GM21526 (cell line): ENCODE data around the gene TCAIM.

Source experiments
- ATAC-seq: cut with Tn5 transposase; IDR thresholded peaks from one replicate; pipeline ENCODE4 v1.9.1; 2021; ENCODE audit warnings: moderate library complexity; ENCODE audit not compliant: unreplicated experiment, low FRiP score

The TCAIM gene, protein sequence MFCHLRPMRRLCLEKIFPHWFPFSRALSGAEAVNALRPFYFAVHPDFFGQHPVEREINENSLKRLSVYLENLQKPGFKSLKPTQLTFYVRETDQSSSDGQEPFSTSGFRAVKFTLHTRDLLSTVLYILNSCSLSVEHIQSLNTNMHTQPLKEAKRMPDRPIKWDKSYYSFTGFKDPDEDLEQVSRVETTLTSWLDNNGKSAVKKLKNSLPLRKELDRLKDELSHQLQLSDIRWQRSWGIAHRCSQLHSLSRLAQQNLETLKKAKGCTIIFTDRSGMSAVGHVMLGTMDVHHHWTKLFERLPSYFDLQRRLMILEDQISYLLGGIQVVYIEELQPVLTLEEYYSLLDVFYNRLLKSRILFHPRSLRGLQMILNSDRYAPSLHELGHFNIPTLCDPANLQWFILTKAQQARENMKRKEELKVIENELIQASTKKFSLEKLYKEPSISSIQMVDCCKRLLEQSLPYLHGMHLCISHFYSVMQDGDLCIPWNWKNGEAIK

DNA sequence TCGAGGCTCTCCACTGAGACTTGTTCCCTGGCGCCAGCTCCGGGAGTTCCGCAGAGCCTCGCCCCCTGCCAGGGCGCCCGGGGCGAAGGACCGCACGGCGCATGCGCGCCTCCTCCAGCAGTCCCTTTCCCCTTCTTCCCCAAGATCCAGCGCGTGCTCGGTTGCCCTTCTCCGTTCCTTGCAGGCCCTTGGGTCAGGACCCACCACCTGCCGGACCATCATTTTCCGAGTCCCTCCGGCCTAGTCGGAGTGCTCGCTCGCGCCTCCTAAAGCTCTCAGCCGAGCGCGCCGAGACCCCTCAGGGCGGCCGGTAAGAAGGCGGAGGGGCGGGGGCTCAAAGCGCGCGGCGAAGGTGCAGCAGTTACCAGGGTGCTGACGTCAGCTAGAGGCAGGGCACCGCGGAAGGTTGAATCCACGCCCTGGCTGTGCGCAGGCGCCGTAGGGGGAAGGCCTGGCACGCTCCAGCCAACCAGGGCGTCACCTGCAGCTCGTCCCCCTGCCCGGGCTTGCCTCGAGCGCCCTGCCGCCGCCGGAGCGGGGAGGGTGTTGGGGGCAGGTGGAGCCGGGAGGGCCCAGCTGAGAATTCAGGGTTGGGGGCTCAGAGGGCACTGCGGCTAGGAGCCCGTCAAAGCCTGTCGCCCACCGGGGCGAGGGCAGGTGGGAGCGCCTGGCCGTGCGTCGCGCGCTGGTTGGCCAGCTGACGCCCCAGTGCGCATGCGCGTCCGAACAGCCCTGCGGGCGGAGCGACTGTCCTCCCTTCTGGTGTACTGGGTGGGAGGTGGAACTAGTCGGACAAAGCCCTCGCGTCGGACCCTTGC, at the start of gene TCAIM:
Gene TCAIM, plus strand, starts transcription at position 757 of the 818 bp plus-strand sequence. CDS start 16,017 bp downstream, outside the sequence.
- ATAC-seq: peak; percentile 85

DNA sequence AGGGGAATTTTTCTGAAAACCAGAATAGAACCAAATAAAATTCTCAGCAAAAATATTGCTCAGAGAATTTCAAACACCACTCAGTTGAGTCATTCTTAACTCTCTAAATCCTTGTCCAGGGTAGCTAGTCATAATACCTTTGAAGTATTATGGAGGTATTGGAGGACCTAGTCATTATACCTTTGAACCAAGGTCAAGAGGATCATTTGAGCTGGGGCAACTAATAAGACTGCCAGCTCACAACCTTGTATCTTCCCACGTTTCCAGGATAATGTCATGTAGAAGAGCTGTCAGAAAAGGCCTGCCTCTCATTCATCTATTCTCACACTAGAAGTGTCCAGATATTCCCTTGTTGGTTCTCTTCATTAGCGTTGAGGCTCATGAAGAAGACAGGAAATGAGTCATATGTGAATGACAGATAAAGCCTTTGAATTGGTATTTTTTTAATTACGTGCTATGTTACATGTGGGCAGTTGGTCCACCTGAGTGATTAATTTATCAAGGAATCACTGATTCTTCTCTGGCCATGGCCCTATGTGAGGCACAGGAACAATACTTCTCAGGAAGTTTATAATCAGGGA, 48.6 kb upstream of the TCAIM start:
- no peak for ATAC-seq

DNA sequence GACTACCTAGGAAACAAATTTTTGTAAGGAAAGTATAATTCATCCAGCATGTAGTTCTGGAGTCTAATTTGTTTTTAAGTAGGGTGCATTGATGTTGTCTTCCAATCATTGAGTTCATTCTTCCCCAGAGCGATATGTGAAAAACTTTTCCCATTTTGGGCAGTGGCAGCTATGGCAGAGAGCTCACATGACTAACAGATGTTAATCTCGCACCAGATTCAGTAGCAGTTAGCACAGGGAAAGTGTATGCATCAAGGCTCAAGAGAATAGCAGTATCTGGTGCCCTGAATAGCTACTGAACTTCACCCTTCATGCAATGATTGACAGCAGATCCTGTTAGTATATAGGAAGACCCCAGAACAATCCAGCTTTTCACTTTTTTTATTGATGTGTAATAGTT, 46.3 kb upstream of the TCAIM start:
- no peak for ATAC-seq

DNA sequence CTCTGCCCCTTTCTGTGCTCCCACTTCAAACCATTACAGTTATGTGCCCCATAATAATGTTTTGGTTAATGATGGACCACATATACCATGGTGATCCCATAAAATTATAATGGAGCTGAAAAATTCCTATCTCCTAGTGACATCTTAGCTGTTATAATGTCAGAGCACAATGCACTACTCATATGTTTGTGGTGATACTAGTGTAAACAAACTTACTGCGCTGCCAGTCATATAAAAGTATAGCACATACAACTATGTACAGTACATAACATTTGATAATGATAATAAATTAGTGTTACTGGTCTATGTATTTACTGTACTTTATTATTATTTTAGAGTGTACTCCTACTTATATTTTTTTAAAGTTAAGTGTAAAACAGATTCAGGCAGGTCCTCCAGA, 45.6 kb upstream of the TCAIM start:
- ATAC-seq: no peak

DNA sequence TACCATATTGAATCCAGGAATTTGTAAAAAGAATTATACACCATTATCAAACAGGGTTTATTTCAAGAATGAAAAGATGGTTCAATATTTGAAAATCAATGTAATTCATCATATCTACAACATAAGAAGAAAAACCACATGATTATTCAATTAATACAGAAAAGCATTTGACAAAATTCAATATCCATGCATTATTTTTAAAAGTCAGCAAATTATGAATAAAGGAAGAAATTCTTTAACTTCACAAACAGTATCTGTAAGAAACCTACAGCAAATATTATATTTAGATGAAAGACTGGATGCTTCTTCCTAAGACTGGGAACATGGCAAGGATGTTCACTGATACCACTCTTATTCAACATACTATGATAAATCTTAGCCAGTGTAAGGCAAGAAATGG, 41.3 kb upstream of the TCAIM start:
- no peak for ATAC-seq

DNA sequence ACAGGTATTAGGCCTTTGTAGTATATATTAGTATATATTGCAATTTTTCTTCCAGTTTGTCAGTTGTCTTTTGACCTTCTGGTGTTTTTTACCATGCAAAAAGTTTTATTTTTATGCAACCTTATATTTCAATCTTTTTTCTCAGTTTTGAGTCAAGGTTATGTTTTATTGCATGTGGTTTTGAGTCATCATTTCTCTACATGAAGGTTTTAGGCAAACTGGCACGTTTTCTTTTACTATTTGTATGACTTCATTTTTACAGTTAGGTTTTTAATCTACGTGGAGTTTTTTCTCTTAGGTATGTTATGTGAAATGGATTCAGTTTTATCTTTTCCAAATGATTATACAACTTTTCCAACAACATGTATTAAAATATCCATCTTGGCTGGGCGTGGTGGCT, 36.8 kb upstream of the TCAIM start:
- ATAC-seq: no peak

DNA sequence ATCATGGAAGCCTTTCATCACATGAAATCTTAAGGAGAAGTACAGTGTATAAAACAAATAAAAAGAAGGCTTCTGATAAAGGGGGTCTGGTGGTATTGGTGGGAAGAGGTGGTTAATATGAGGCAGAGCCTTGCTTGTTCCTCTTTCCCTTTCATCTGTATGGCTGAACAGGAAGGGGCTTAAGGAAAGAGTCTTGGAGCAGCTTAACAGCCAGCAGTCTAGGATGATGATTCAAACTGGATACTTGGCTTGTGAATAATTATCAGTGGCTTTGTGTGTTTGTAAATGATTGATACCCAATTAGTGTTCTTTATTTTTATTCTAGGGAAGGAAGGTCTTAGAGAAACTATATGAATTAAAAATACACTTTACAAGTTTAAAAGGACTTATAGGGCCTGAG, 29.1 kb upstream of the TCAIM start:
- ATAC-seq: no peak

DNA sequence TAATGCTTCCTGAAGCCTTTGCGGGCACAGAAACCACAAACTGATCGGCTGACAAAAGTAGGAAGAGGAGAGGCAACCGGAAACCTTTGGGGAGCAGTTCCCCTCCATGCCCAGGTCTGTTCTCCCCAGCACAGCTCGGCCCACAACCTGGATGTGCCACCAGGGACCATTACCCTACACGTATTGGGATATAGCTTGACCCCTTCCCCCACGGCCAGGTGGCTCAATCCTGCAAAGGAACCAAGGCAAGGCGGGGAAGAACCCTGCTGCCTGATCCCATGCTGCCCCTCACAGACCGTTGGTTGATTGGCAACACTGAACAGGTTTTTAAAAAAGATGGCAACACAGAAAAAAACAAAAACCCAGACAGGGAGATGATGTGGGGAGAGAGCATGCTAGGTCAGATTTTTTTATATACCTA, 19.7 kb upstream of the TCAIM start:
- ATAC-seq: no peak

DNA sequence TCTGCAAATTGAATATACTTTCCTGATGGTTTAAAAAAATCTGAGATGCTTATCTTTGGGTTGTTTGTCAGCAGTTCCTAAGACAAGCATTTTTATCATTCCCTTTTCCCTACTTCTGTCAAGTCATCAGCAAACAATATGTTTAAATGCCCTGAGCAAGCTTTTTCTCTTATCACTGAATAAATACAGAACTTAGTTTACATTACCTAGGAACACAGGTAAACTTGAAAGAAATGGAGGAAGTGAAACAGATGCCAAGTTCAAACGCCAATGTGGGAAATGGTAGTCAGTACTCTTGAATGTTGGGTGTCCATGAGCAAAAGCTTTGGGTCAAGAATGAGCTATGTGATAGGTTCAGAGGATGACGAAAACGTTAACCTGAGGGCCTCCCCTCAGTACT, 17.2 kb upstream of the TCAIM start:
- ATAC-seq: no peak

DNA sequence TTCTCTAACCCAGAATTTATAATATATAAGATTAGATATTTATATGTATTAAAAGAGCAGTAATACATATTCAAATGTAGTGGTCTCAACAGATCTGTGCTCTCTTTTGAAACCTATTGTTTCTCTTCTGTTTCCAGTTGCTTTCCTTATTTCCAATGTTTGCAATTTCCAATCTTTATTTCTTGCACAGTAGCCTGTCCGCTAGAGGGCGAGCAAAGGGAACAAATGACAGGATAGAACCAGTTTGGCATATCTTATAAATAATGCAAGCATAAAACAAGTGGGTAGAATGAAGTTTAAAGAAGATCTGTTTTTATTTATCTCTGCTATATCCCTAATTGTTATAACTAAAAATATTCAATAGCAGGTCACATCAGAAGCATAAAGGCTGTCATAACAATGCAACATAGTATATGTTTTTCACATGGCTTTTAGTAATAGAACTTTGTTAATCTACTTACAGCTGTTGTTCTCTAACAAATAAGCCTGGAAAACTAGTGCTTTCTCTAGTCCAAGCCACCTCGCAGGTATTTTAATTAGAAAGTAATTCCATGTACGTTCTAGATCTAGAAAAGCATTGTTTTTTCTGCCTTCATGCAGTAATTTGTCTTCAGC, 15.1 kb upstream of the TCAIM start:
- no peak for ATAC-seq

DNA sequence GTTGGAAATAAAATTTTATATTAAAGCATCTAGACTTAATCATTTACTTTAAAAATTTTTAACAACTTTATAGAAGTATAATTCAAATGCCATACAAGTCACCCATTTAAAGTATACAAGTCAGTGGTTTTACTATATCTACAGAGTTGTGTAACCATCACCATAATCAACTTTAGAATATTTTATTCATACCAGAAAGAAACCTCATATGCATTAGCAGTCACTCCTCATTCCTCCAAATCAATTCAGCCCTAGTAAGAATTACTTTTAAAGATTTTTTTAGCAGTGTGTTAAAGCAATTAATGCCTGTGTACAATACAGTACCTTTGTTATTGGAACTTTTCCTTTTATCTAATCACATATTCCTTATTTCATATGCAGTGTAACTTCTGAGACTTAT, 14.0 kb upstream of the TCAIM start:
- no peak for ATAC-seq

DNA sequence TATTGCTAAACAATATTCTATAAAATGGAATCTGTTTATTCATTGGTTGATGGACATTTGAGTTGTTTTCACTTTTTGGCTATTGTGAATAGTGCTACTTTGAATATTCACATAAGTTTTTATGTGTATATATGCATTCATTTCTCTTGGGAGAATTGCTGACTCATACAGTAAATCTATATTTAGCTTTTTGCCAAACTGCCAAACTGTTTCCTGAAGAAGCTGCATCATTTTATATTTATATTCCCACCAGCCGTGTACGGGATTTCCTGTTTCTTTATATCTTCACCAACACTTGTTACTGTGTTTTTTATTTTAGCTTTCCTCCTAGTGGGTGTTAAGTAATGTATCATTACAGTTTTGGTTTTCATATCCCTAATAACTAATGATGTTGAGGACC, 12.5 kb upstream of the TCAIM start:
- no peak for ATAC-seq

DNA sequence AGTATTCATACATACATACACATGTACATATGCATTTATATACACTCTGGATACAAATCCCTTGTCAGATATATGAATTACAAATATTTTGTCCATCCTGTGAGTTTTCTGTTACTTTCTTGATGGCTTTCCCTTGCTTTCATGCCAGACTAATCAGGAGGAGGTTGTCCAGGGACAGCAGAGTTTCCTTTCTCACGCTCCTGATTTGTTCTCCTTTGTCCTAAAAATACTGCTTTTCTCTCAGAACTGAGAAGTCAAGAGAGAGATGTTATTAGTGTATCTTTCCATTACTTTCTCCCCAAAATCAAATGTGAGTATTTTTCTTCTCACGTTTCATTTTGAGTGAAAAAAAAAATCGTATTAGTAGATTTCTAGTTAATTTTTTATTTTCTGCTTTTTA, 12.1 kb upstream of the TCAIM start:
- ATAC-seq: no peak

DNA sequence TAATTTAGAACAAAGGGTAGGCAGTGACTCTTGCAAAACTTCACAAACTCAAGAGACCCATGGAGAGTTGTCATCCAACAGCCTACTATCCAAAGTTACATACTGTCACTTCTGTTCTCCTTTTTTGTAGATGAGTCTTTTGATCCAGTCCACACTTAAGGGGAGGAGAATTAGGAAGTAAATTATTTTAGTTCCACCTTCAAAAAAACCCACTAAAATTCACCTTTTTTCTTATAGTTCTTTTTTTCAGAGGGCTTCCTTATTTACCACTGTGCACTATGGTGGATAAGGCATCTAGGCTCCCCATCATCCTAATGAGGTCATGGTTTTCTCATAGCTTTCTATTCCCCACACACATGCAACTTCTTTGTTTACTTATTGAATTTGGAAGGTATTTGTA, 8.6 kb upstream of the TCAIM start:
- no peak for ATAC-seq

DNA sequence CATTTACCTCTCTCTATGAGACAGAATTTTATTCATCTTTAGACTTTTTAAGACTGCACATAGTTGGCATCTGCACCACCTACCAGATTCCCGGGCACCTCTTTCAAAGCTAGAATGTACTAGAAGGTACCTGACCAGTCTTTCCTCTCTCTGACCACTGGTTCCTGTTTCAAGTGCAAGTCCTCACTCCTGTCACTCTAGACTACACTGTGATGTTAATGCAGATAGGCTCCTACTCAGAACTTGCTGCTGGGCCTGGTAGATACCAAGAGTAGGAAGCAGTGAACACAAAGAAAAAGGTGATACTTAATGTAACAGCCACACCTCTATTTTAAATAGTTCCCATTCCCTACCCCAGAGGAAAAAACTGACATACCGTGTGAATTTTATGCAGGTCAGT, 8.1 kb upstream of the TCAIM start:
- ATAC-seq: no peak

DNA sequence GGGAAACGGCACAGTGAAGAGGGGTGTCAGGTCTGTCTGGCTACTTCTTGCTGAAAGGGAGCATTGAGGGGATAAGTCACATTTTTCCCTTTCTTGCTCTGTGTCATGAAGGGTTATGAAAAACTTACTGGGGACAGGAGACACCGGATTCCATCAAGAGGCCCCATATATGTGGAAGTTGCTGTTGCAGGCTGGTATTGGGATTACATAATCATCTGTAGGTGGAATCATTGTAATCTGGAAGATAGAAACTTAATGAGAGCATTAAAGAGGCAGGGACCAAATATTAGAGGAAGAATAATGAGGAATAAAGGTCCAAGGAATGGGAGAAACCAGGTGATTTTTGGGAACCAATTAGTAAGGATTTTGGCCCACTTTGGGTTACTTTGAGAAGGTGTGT, 4.2 kb upstream of the TCAIM start:
- no peak for ATAC-seq

DNA sequence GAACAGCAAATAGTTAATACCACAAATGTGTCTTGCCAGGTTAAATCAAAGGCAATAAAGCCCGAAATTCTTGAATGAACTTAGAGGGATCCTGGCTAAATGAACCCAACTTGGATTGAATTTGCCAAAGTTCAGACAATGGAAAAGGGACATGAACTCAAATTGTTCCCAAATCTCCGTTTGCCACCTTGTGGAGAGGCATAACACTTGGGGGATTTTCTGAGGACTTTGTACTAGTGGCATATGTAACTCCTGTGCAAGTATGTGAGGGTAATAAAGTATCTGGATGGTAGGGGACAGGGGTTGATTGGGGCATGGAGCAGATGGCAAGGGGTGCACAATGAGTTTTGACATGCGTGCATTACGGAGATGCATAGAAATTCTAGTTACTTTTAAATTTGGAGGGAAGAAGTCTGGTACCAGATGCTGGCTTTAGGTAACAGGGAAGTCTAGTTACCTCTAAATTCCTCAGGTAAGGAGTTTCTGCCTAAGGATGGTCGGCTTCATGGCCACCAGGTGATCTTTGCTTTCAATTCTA, 1.2 kb upstream of the TCAIM start:
- no peak for ATAC-seq

DNA sequence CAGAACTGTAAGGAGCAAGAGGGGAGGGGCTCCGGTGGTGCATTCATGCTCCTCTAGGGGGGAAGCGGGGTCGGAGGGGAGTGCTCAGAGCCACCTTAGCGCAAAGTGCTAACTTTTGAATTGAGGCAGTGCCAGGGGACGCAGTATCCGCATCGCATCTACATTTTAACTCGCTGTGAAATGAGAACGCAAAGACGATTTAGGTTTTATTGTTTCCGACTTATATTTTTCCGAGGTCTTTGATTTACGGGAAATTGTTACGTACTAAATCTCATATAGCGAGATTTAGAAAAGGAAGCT, 212 bp downstream of the TCAIM start:
- ATAC-seq: no peak

DNA sequence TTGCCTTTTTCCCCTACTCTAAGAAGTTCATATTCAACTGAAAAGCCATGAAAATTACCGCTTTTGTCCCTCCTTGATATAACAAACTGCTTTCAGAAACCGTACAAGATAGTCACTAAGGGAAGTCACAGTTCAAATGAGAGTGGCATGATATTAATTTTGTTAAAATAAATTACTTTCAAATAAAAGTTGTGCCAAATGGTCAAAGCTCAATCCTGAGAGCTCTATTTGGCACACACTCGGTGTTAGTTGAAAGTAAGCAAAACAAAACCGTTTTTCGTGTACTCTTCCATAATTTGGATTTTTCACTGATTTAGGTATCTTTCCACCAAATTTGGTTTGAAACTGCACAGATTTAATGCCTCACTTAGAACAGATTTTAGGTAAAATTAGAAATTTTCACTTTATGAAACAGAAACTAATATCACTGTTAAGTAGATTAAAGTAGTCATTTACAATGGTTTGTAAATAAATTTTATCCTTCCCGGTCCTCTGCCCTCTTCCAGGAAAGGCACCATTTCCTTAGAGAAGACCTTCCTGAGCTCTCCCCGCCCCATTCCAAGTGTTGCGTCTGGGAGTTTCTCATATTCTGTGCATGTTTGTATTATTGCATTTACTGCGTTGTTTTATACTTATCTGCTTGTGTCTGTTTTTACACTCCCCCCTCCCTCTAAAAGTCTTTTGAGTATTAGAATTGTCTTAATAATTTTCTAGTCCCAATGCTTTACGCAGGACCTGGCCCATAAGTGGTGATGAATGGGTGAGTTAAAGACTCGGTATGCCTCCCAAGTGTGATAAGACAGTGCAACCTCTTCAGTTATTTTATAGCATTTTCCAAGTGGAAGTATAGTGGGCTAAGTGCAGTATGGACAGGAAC, 853 bp downstream of the TCAIM start:
- ATAC-seq: no peak

DNA sequence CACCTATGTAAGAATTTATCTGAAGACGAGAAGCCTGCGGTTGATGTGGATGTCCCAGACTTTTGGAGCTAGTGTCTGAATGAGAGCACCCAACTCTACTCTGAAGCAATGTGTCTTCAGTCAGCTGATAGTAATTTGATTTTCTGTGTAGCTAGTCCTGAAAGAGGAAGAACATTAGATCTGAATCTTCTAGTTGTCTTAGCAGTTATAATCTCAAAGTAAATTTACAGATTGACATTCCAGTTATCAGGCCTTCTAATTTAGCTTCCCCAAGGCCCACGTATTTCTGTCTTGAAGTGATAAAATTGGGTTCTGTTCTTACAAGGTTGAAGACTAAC, 1.5 kb downstream of the TCAIM start:
- ATAC-seq: no peak
